GM12872 (cell line): ENCODE data around the gene SMCO2.

ENCODE experiments used
- TF ChIP-seq, protein P1 (sequence below): IDR thresholded peaks from 3 replicates; pipeline ENCODE4 v1.5.1; 2011; ENCODE audit warnings: low read depth, mild to moderate bottlenecking, low read length, moderate library complexity; ENCODE audit not compliant: insufficient read depth

SMCO2 gene

DNA sequence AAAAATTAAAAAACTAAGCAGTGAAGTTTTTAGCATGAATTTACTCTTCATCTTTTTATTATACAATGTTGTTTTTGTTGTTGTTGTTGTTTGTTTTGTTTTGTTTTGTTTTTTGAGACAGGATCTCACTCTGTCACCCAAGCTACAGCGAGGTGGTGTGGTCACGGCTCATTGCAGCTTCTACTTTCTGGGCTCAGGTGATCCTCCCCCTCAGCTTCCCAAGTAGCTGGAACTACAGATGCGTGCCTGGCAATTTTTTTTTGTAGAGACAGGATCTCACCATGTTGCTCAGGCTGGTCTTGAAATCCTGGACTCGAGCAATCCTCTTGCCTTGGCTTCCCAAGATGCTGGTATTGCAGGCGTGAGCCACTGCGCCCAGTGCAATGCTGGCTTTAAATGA is 88.8 kb downstream of the SMCO2 start:
- TF ChIP-seq, protein P1, sequence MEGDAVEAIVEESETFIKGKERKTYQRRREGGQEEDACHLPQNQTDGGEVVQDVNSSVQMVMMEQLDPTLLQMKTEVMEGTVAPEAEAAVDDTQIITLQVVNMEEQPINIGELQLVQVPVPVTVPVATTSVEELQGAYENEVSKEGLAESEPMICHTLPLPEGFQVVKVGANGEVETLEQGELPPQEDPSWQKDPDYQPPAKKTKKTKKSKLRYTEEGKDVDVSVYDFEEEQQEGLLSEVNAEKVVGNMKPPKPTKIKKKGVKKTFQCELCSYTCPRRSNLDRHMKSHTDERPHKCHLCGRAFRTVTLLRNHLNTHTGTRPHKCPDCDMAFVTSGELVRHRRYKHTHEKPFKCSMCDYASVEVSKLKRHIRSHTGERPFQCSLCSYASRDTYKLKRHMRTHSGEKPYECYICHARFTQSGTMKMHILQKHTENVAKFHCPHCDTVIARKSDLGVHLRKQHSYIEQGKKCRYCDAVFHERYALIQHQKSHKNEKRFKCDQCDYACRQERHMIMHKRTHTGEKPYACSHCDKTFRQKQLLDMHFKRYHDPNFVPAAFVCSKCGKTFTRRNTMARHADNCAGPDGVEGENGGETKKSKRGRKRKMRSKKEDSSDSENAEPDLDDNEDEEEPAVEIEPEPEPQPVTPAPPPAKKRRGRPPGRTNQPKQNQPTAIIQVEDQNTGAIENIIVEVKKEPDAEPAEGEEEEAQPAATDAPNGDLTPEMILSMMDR: no peak

DNA sequence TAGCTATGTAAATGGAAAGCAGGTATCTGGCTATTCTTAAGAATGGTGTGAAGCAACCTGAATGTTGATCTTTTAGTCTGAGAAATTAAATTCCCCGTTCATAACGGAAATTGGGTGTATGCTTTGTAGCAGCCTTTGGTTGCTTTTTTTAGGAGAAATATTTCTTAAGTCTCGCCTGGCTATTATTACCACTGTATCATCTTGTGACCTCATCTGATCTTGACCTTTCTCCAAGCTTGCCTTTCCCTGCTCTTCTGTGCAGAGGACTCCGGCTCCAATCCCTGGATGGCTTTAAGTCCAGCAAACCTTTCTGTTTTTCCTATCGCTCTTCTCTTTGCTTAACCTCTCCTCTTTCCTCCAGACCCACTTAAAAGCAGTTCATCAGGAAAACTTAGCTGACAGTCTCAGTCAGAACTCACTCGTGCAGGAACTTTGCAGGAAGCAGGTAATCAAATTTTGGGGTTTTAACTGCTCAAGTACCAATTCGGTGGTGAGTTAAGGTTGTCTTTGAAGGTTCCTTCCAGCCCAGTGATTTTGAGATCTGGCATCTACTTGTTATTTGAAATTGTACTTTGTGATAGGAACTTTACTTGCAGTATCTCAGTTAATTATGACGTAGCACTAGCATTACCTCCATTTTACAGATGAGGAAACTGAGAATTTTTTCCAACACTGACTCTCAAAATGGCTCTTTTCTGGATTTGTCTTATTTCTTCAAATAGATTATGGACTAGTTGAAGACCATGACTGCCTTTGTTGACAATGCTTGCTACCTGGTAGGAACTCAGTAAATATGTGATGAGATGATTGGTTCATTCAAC is 91.5 kb downstream of the SMCO2 start:
- TF ChIP-seq, protein P1: no peak

DNA sequence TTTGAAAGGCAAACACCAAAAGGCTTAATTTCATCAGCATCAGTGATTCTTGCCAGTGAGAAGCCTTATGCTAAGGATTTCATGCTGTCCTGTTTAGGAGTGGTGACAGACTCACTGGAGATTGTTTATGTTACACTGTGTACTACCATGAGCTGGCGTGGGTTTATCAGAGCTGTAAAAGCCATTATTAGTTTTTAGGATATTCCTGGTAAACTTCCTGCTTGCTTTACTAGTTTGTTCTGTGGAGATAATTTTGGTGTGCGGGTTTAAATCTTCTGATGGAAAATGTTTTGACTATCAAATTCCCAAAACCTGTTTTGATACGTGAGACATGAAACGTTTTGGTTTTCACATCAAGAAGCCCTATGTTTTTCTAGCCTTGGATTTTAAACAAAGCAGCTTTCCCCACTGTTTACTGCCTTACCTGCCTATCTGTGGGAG is 92.7 kb downstream of the SMCO2 start:
- TF ChIP-seq, protein P1: no peak

DNA sequence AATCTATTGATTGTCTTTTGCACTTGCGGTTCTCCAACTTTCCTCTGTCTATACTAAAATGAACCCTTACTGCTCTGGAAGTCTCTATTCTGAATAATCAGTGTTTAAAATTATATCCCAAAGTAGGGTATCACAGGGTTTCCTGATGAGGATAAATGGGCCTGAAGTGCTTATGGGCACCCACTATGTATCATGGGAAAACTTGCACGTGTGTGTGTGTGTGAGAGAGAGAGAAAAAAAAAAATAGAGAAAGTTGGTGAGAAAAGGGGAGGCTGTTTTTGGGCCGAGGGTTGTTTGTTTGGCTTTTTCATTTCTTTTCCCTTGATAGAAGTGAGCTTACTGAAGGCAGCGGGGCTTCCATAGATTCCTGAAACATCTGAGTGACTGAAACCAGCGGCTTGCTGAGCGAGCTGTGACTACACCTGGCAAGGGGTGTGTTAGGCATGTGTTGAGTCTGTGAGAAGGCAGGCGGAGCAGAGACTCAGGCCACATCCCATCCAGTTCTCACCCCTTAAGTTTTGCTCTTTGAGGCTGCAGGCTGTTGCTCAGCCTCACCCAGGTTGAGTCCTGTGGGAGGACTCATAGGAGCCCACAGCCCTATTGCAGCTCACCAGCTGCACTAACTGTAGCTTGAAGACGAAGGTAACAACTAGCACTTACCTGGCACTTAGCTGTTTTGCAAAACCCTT is 94.6 kb downstream of the SMCO2 start:
- TF ChIP-seq, protein P1: no peak

DNA sequence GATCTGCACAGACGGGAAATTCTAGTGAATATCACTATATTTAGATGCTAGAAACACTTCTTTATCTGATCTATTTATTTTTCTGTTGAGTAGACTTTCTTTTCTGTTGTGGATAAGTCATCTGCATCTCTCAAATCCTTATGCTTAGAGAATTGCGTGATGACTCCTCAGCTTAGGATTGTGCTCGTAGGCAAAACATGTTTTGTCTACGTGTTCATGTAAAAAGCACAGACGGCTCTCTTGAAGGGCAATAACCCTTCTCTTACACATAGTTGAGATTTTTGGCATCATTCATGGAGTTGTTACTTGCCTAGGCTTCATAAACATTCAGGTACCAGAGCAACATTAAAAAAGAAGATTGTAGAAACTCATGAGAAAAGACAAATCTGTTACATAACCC is 96.1 kb downstream of the SMCO2 start:
- TF ChIP-seq, protein P1: no peak

DNA sequence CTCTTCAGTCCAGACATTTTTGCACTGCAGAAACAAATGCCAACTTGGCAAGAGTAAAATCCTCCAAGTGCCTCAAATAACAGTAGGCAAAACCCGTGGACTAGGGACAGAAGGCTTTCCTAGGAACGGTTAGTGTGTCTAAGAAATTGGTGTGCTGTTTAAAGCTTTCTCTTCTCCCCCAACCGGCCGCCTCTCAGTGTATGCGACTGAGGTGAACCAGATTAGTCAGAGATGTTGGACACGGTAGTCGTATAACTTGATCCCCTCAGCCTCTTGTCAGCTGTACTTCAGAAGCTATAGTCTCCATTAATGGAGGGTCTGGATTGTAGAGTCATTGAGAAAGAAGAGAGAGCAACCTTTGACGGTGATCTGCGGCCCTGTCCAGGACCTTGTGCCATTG is 99.1 kb downstream of the SMCO2 start:
- TF ChIP-seq, protein P1: no peak

DNA sequence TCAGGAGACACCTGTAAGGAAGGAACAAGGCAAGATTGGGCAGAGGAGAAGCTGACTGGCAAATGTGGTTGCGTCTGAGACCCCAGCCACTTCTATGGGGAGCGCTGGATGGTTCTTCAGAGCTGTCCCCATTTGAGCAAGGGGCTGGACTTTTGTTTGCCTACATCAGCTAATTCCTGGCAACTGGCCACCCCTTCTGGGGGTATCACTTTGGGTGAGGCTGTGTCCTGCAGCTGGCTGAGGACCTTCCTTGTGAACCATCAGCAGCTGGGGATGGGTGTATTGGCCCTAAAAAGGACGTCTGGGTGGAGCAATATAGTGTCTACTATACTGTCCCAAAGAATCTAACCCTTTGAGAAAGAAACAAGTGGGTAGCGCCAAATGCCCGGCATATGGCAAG is 101.1 kb downstream of the SMCO2 start:
- TF ChIP-seq, protein P1: no peak
